ENCODE results near the gene GUCA1A. TPM values are rescaled to one million over a fixed set of nuclear protein-coding genes. Genes with fewer than 3 reads are reported as not detected.

Gene GUCA1A
- total RNA-seq, 4 donors from 2014 or later: not detected

GRCh38 chr6:42227173-42227850, 54.1 kb downstream of the GUCA1A start:
- WGBS, 2 donors: 92 to 94% methylated on average over 9 of the region's 9 CpGs
- no peak for TF ChIP-seq POLR2A (IDR thresholded peaks at IDR 0.05)
- TF ChIP-seq CTCF (IDR thresholded peaks at IDR 0.05): no peak
- Histone ChIP-seq H3K27me3 (no peaks in the 10 kb centered on the region), H3K27ac (no peak overlapping the region), H3K4me3 (replicated peaks in 1 of 3) (no peak overlapping the region), H3K4me1 (no peaks in the 10 kb centered on the region), H3K9me3 (no peaks in the 10 kb centered on the region), H3K36me3 (no peaks in the 10 kb centered on the region)
- DNase-seq: no peak
- intact Hi-C loops (cut with DNase I): no loop called here

DNA sequence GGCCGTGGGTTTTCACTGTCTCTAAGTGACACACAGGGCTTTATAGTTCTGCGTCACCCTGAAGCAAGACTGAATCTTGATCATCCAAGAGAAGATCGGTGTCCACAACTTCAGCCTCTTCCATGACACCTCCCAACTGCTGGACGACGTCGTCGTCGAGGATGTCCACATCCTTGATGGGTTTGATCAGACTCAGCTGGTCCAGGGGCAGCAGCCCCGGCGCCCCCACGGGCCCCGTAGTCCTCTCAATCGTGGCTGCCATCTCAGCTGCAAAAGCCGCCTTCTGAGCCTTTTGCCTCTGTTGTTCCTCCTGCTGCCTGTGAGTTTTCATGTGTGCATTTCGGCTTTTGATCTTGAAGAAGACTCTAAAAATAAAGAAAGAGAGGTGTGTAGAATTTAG, 55.1 kb downstream of the GUCA1A start:
- no peak for TF ChIP-seq CTCF (IDR thresholded peaks at IDR 0.05)
- TF ChIP-seq POLR2A (IDR thresholded peaks at IDR 0.05): no peak
- no peaks in the 10 kb centered on the region for H3K36me3 ChIP-seq
- 92 to 94% methylated on average over 15 of the region's 15 CpGs for WGBS, 2 donors

More for the DNA sequence above, 55.1 kb downstream of the GUCA1A start:
- Histone ChIP-seq H3K4me3 (replicated peaks in 1 of 3) (no peak overlapping the region), H3K9me3 (no peaks in the 10 kb centered on the region), H3K27me3 (no peaks in the 10 kb centered on the region), H3K4me1 (no peaks in the 10 kb centered on the region), H3K27ac (no peak overlapping the region)
- intact Hi-C loops (cut with DNase I): no loop called here
- DNase-seq: no peak

Other genes with a start within 250 kb of the GUCA1A start
- gene CCND3, start 231.6 kb upstream of the GUCA1A start, total RNA-seq: 100 to 1,000 TPM; 103 to 204 (median 166) TPM
- 100 to 1,000 TPM in 1 of 4 donors, 10 to 100 TPM in 3; 52.0 to 131 (median 72.2) TPM for gene TAF8, start 122.8 kb upstream of the GUCA1A start, total RNA-seq
- 10 to 100 TPM; 14.8 to 34.3 (median 30.6) TPM for gene C6orf132, start 30.7 kb upstream of the GUCA1A start, total RNA-seq
- gene GUCA1B, start 21.6 kb downstream of the GUCA1A start, total RNA-seq: 1 to 10 TPM in 1 of 4 donors, under 1 TPM in 2, not detected in 1; 0.56 to 1.6 (median 0.73) TPM
- gene MRPS10, start 44.5 kb downstream of the GUCA1A start, total RNA-seq: 10 to 100 TPM; 35.2 to 42.5 (median 36.9) TPM

Measured in thyroid gland (tissue), 4 donors.